ENCODE data around the gene TUBGCP2. TPM values are rescaled to one million over a fixed set of nuclear protein-coding genes. Genes with fewer than 3 reads are reported as not detected.

Gene TUBGCP2
- total RNA-seq, 3 donors from 2014 or later (not counting 1 experiment from before 2014, with no cell fraction given) = 74.3 to 81.8 (median 78.7) TPM

DNA sequence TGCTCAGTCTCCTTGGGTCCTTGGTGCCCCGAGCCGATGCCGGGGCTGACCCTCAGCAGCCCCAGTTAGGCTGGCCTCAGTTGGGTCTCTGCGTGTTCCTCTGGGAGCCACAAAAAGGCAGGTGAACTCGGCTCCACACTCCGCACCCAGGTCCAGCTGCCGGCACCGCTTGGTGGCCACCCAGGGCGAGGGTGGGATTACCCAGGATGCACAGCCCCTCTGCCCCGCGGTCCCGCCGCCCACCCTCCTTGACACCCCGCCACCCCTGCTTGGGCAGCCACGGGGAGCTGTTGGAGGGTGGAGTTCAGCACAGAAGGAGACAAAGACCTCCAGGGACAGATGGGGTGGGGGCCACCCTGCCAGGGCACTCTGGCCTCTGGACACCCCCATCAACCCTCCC lies 53.3 kb downstream of the TUBGCP2 start:
- H3K27ac ChIP-seq (ENCODE audit: low read length) = no peak overlapping the region
- peaks cover 0 to 4% of the 10 kb centered on the region in 2 donors for H3K27me3 Mint-ChIP-seq (ENCODE audit: low read depth in 2 of 2)
- intact Hi-C loops (cut with micrococcal nuclease) = no loop called here
- H3K4me3 Mint-ChIP-seq = no peak overlapping the region
- H3K27ac Mint-ChIP-seq = no peak overlapping the region
- no peaks in the 10 kb centered on the region for H3K27me3 ChIP-seq (ENCODE audit: control insufficient read depth, insufficient read depth, low read length)
- TF ChIP-seq, protein P1, sequence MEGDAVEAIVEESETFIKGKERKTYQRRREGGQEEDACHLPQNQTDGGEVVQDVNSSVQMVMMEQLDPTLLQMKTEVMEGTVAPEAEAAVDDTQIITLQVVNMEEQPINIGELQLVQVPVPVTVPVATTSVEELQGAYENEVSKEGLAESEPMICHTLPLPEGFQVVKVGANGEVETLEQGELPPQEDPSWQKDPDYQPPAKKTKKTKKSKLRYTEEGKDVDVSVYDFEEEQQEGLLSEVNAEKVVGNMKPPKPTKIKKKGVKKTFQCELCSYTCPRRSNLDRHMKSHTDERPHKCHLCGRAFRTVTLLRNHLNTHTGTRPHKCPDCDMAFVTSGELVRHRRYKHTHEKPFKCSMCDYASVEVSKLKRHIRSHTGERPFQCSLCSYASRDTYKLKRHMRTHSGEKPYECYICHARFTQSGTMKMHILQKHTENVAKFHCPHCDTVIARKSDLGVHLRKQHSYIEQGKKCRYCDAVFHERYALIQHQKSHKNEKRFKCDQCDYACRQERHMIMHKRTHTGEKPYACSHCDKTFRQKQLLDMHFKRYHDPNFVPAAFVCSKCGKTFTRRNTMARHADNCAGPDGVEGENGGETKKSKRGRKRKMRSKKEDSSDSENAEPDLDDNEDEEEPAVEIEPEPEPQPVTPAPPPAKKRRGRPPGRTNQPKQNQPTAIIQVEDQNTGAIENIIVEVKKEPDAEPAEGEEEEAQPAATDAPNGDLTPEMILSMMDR (IDR thresholded peaks at IDR 0.05) = no peak
- H3K36me3 ChIP-seq (ENCODE audit: control insufficient read depth, insufficient read depth, low read length) = no peaks in the 10 kb centered on the region
- no peak overlapping the region for H3K4me3 ChIP-seq (ENCODE audit: low read length)
- H3K4me1 Mint-ChIP-seq = peaks cover 22 to 32% of the 10 kb centered on the region in 2 donors
- H3K36me3 Mint-ChIP-seq = no peaks in the 10 kb centered on the region
- ATAC-seq (no peak), DNase-seq (no peak)
- WGBS (ENCODE audit: insufficient coverage) = 95% methylated on average over 15 of the region's 15 CpGs
- H3K9me3 Mint-ChIP-seq = no peaks in the 10 kb centered on the region
- H3K4me1 ChIP-seq (ENCODE audit: control insufficient read depth, insufficient read depth, low read length) = peaks cover 36% of the 10 kb centered on the region
- H3K9me3 ChIP-seq (ENCODE audit: control insufficient read depth, insufficient read depth, low read length) = no peaks in the 10 kb centered on the region

DNA sequence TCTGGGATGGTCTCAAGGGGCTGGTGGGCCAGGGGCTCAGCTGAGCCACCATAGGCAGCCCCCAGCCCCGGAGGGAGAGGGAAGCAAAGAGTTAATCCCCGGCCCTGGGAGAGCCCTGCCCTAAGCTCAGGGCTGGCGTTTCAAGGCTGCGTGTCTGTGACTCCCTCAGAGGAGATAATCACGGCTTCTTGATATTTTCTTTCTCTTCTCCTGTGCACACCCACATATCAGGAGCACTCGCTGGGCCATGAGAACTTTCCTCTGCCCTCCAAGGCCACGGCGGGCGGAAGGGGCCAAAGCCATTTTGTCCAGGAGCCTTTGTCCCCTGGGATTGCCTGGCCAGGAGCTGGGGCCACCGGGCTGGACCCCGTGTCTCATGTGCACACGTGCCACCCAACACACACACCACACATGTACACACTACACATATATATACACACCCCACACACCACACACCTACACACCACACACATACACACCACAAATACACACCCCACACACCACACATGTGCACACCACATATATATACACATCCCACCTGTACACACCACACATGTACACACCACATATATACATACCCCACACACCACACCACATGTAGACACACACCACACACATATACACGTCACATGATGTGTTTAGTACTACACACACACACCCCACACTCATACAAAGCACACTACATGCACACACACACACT lies 54.1 kb downstream of the TUBGCP2 start:
- H3K4me3 Mint-ChIP-seq = no peak overlapping the region
- WGBS (ENCODE audit: insufficient coverage) = 79% methylated on average over 13 of the region's 13 CpGs
- Histone ChIP-seq H3K27ac (ENCODE audit: low read length) (no peak overlapping the region), H3K27me3 (ENCODE audit: control insufficient read depth, insufficient read depth, low read length) (no peaks in the 10 kb centered on the region), H3K9me3 (ENCODE audit: control insufficient read depth, insufficient read depth, low read length) (no peaks in the 10 kb centered on the region), H3K36me3 (ENCODE audit: control insufficient read depth, insufficient read depth, low read length) (no peaks in the 10 kb centered on the region), H3K4me1 (ENCODE audit: control insufficient read depth, insufficient read depth, low read length) (peaks cover 29% of the 10 kb centered on the region), H3K4me3 (ENCODE audit: low read length) (no peak overlapping the region)
- peaks cover 0 to 6% of the 10 kb centered on the region in 2 donors for H3K27me3 Mint-ChIP-seq (ENCODE audit: low read depth in 2 of 2)
- intact Hi-C loops (cut with micrococcal nuclease) = no loop called here
- TF ChIP-seq, protein P1 (IDR thresholded peaks at IDR 0.05) = no peak
- ATAC-seq (no peak), DNase-seq (no peak)
- H3K9me3 Mint-ChIP-seq = no peaks in the 10 kb centered on the region
- peaks cover 15 to 26% of the 10 kb centered on the region in 2 donors for H3K4me1 Mint-ChIP-seq
- no peak overlapping the region for H3K27ac Mint-ChIP-seq
- no peaks in the 10 kb centered on the region for H3K36me3 Mint-ChIP-seq

DNA sequence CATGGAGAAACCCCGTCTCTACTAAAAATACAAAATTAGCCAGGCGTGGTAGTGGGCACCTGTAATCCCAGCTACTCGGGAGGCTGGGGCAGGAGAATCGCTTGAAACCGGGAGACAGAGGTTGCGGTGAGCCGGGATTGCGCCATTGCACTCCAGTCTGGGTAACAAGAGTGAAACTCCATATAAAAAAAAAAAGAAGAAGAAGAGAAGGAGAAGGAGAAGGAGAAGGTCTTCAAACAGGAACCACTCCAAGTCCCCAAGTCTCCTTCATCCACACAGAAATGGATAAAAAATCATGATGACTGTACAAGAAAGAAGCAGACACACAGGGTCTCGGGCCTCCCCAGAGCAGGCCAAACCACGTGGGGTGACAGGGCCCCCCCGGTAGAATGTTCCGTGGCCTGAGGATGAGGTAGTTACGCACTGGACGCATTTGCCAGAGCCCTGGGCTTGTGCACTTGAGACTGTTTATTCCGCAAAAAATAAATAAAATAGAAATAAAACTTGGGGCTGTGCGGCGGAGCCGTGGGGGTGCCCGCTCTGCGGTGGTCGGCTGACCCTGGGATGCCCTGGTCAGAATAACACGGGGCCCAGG lies 55.2 kb downstream of the TUBGCP2 start:
- Histone ChIP-seq H3K9me3 (ENCODE audit: control insufficient read depth, insufficient read depth, low read length) (no peaks in the 10 kb centered on the region), H3K27me3 (ENCODE audit: control insufficient read depth, insufficient read depth, low read length) (no peaks in the 10 kb centered on the region), H3K4me1 (ENCODE audit: control insufficient read depth, insufficient read depth, low read length) (peaks cover 18% of the 10 kb centered on the region), H3K27ac (ENCODE audit: low read length) (no peak overlapping the region), H3K4me3 (ENCODE audit: low read length) (no peak overlapping the region), H3K36me3 (ENCODE audit: control insufficient read depth, insufficient read depth, low read length) (no peaks in the 10 kb centered on the region)
- no peak overlapping the region for H3K4me3 Mint-ChIP-seq
- H3K27ac Mint-ChIP-seq = no peak overlapping the region
- H3K27me3 Mint-ChIP-seq (ENCODE audit: low read depth in 2 of 2) = peaks cover 0 to 6% of the 10 kb centered on the region in 2 donors
- no peak for ATAC-seq
- WGBS (ENCODE audit: insufficient coverage) = 92% methylated on average over 22 of the region's 22 CpGs
- intact Hi-C loops (cut with micrococcal nuclease) = no loop called here
- no peaks in the 10 kb centered on the region for H3K36me3 Mint-ChIP-seq
- TF ChIP-seq, protein P1 (IDR thresholded peaks at IDR 0.05) = no peak
- peaks cover 7 to 17% of the 10 kb centered on the region in 2 donors for H3K4me1 Mint-ChIP-seq
- H3K9me3 Mint-ChIP-seq = no peaks in the 10 kb centered on the region
- DNase-seq = no peak
